HG03108 (cell line): ENCODE results near the gene IRF2BP2.

Experiments used
- ATAC-seq: cut with Tn5 transposase; IDR thresholded peaks from one replicate; pipeline ENCODE4 v1.9.1; 2021; ENCODE audit warnings: moderate library complexity; ENCODE audit not compliant: unreplicated experiment

IRF2BP2 gene

DNA sequence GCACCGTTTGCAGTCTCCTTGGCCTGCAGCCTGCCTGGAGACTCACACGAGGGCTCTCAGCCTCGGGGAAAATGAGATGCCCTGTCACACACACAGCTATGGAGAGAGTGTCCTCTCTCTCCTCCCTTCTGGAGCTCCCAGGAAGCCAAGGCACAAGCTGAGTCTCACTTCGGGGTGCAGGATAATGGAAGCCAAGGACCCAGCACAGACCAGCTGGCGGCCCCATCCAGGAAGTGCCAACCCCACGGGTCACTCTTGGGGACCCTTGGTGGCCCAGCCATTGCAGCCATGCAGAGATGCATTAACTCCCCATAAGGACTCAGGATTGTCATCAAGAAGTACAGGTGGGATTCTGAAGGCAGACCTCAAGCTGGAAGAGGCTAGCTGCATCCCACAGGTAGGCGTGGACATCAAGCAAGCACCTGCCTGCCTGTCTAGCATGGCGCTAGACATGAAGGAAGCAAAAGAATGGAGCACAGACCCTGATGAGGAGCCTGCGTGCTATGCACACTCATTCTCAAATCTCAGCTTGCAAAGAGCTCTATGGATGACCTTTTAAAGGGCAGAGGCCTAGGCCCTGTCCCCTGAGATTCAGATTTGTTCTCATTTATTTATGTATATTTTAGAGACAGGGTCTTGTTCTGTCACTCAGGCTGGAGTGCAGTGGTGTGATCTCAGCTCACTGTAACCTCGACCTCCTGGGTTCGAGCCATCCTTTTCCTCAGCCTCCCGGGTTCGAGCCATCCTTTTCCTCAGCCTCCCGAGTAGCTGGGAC lies 49.9 kb downstream of the IRF2BP2 start:
- ATAC-seq: no peak

DNA sequence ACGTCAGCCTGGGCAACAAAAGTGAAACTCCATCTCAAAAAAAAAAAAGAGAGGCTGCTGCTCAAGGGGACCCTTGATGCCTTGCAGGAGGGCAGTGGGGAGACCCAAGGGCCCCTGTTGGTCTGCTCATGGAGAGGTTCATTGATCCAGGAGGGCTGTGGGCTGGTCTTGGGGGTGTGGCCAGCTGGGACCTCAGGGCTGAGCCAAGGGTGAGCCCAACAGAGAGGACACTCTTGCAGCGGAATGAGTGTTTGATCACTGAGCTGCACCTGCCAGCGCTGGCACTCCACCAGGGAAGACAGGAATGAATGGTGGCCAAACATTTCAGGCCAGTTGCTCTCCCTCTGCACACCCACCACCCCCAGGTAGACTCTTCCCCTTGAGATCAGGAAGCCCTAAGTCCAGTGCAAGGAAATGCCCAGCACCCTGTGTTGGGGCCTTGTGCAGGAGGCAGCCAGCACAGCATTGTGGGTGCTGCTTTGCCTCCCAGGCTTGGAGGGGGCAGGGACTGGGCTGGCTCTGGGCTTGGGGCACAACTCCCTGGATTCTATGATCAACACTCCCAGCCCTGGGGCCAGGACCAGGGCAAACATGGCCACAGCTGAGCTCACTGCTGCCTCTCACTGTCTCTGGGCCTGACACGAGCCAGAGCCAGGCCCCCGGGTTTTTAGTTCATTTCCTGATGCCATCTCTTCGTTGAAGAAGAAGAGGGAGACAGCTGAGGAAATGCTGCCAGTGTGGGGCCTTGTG lies 50.7 kb downstream of the IRF2BP2 start:
- ATAC-seq: no peak

- ATAC-seq: no peak
These were observed 51.6 kb downstream of the IRF2BP2 start for GRCh38 chr1:234558330-234558836.

DNA sequence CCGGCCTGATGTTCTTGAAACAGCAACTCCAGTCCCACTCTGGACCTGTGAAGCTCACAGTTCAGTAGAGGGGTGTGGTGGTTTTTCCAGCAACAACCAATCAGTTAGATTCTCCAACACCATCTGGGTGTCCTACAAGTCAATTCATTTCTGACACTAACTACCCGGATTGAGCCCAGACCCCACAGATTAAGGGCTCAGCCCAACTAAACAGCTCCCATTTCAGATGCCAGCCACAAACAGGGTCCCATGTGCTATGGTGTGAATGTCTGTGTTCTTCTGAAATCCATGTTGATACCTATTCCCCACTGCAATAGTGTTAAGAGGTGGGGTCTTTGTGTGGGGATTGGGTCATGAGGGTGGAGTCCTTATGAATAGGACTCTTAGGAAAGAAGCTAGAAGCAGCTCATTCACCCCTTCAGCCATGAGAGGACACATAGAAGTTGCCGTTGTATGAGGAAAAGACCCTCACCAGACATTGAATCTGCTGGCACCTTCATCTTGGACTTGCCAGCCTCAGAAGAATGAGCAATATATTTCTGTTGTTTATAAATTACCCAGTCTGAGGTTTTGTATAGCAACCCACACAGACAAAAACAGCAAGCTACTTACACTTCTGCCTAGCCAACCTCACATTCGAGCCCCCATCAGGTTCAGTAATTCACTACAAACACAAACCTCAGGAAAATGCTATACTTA lies 53.6 kb downstream of the IRF2BP2 start:
- ATAC-seq: no peak

GRCh38 chr1:234555390-234556024 lies 54.5 kb downstream of the IRF2BP2 start:
- ATAC-seq: no peak

DNA sequence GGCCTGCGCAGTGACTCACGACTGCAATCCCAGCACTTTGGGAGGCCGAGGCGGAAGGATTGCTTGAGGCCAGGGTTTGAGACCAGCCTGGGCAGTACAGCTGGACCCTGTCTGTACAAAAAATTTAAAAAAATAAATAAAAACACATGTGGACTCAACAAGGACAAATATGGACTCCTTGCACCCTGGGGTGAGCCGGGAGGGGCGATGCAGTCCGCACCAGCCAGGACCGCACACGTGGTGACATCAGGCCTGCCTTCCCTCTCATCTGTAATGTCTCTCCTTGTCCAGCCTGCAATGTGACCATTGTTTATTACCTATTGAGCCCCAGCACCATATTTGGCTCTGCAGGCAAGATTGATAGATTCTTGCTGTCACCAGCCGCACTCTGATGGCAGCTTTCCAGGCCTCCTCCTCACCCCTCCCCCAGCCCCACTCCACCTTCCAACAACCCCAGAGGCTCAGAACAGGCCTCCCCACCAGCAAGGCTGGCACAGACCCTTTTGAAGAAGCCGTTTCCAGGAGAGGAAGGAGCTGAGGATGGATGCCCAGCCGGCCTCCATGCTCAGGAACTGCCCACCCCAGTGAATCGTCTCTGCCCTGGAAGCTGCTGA lies 55.2 kb downstream of the IRF2BP2 start:
- no peak for ATAC-seq
